Neuronal stem cell (in vitro differentiated cells): ENCODE results near the gene APC2.

Source experiments
- DNase-seq: peaks from one replicate; pipeline ENCODE4 v3.0.0-alpha.2; 2013; ENCODE audit warnings: low spot score
- H2AFZ ChIP-seq: one replicate; pipeline ENCODE4 v1.6.1; 2013; ENCODE audit warnings: mild to moderate bottlenecking, low read length, inconsistent platforms
- H2AK5ac ChIP-seq: 2 replicates; pipeline ENCODE4 v1.6.1; 2013; ENCODE audit warnings: low read depth, mild to moderate bottlenecking, inconsistent platforms, low read length, moderate library complexity, mixed read lengths
- H2BK120ac ChIP-seq: 2 replicates; pipeline ENCODE4 v1.6.1; 2013; ENCODE audit warnings: low read depth, mild to moderate bottlenecking, inconsistent platforms, low read length, moderate library complexity, mixed read lengths
- H2BK12ac ChIP-seq: one replicate; pipeline ENCODE4 v1.6.1; 2013; ENCODE audit warnings: low read length, inconsistent platforms
- H2BK15ac ChIP-seq: 2 replicates; pipeline ENCODE4 v1.6.1; 2013; ENCODE audit warnings: mild to moderate bottlenecking, low read length, inconsistent platforms, mixed read lengths
- H2BK5ac ChIP-seq: one replicate; pipeline ENCODE4 v1.6.1; 2013; ENCODE audit warnings: inconsistent platforms, mild to moderate bottlenecking, low read length, moderate library complexity
- H3K14ac ChIP-seq: one replicate; pipeline ENCODE4 v1.6.1; 2013; ENCODE audit warnings: low read length, inconsistent platforms
- H3K18ac ChIP-seq: 2 replicates; pipeline ENCODE4 v1.6.1; 2013; ENCODE audit warnings: low read length, inconsistent platforms
- H3K23ac ChIP-seq: 2 replicates; pipeline ENCODE4 v1.6.1; 2013; ENCODE audit warnings: low read depth, mild to moderate bottlenecking, mixed read lengths, low read length, inconsistent platforms; ENCODE audit not compliant: poor library complexity
- H3K27ac ChIP-seq: replicated peaks from 3 replicates; pipeline ENCODE4 v1.5.1; 2013; ENCODE audit warnings: low read length, inconsistent platforms
- H3K27me3 ChIP-seq, 3 experiments: 2 replicates each; pipeline ENCODE4 v1.6.1; 2013; ENCODE audit warnings: low read length in 3 of 3, mild to moderate bottlenecking in 2 of 3, inconsistent platforms in 1 of 3, low read depth in 1 of 3, mixed read lengths in 1 of 3, moderate library complexity in 1 of 3; ENCODE audit not compliant: control insufficient read depth in 3 of 3, insufficient read depth in 3 of 3
- H3K36me3 ChIP-seq, 2 donors: replicated peaks in 1 of 2; 2 replicates each; pipeline ENCODE4 v1.6.1; 2013; ENCODE audit warnings: low read length in 2 of 2; ENCODE audit not compliant: control insufficient read depth in 2 of 2, insufficient read depth in 2 of 2
- H3K4ac ChIP-seq: 2 replicates; pipeline ENCODE4 v1.6.1; 2013; ENCODE audit warnings: inconsistent platforms, mild to moderate bottlenecking, low read length, moderate library complexity
- H3K4me1 ChIP-seq, 2 donors: 1 replicate in 1 of 2; 2 replicates in 1 of 2; pipeline ENCODE4 v1.6.1; 2013; ENCODE audit warnings: low read length in 2 of 2, low read depth in 1 of 2; ENCODE audit not compliant: control insufficient read depth in 2 of 2, insufficient read depth in 1 of 2
- H3K4me2 ChIP-seq: one replicate; pipeline ENCODE4 v1.6.1; 2013; ENCODE audit warnings: mild to moderate bottlenecking, low read length, inconsistent platforms; ENCODE audit not compliant: insufficient read depth, poor library complexity, severe bottlenecking
- H3K4me3 ChIP-seq, 2 donors: 2 replicates each; pipeline ENCODE4 v1.5.1; 2013; ENCODE audit warnings: low read length in 2 of 2, mild to moderate bottlenecking in 2 of 2, inconsistent platforms in 1 of 2, moderate library complexity in 1 of 2
- H3K79me1 ChIP-seq: one replicate; pipeline ENCODE4 v1.6.1; 2013; ENCODE audit warnings: low read depth, mild to moderate bottlenecking, inconsistent platforms, low read length, moderate library complexity
- H3K9ac ChIP-seq: one replicate; pipeline ENCODE4 v1.6.1; 2013; ENCODE audit warnings: mild to moderate bottlenecking, low read depth, low read length, inconsistent platforms; ENCODE audit not compliant: poor library complexity
- H3K9me3 ChIP-seq, 2 donors: replicated peaks in 1 of 2; 2 replicates each; pipeline versions ENCODE3 to v1.6.1; 2013; ENCODE audit warnings: low read length in 2 of 2, mild to moderate bottlenecking in 2 of 2, inconsistent platforms in 1 of 2, low read depth in 1 of 2, mixed read lengths in 1 of 2, moderate library complexity in 1 of 2; ENCODE audit not compliant: control insufficient read depth in 2 of 2, insufficient read depth in 1 of 2
- H4K8ac ChIP-seq: one replicate; pipeline ENCODE4 v1.6.1; 2013; ENCODE audit warnings: low read depth, mild to moderate bottlenecking, inconsistent platforms, low read length, moderate library complexity
- H4K91ac ChIP-seq: one replicate; pipeline ENCODE4 v1.6.1; 2013; ENCODE audit warnings: low read length, low read depth, mild to moderate bottlenecking, inconsistent platforms; ENCODE audit not compliant: poor library complexity
- WGBS, 2 donors: extraction: QIAGEN DNeasy Blood & Tissue Kit; methylation state at CpG; one replicate each; pipeline ENCODE4 v1.1.7; 2013; ENCODE audit warnings: missing lambda C conversion rate in 2 of 2, mixed read lengths in 1 of 2; ENCODE audit not compliant: insufficient read length in 2 of 2, insufficient replicate concordance in 1 of 2; ENCODE audit errors: extremely low coverage in 2 of 2; 5-methylcytosine and 5-hydroxymethylcytosine counted together

The APC2 gene

GRCh38 chr19:1472231-1473084 lies 22.5 kb downstream of the APC2 start:
- peak overlapping the region; percentile 54 for H2BK120ac ChIP-seq
- H2AFZ ChIP-seq = no peak overlapping the region
- H3K23ac ChIP-seq = peak overlapping the region; percentile 94
- no peak overlapping the region for H3K27ac ChIP-seq
- no peak overlapping the region for H3K4ac ChIP-seq
- no CpG with 5 or more reads among the region's 44 CpGs for WGBS, 2 donors
- H3K9ac ChIP-seq = peak overlapping the region; percentile 79
- no peak overlapping the region for H4K8ac ChIP-seq
- H3K79me1 ChIP-seq = peaks cover 25% of the 10 kb centered on the region
- H2BK12ac ChIP-seq = no peak overlapping the region
- peaks cover 7 to 21% of the 10 kb centered on the region in 2 donors for H3K4me1 ChIP-seq
- H3K14ac ChIP-seq = peak overlapping the region; percentile 96
- H3K18ac ChIP-seq = peak overlapping the region; percentile 78
- DNase-seq = no peak
- H3K4me2 ChIP-seq = no peak overlapping the region
- peak overlapping the region; percentile 21 for H2BK5ac ChIP-seq
- peak overlapping the region; percentile 62 for H2BK15ac ChIP-seq
- peaks cover 0 to 4% of the 10 kb centered on the region in 2 donors for H3K9me3 ChIP-seq
- H4K91ac ChIP-seq = no peak overlapping the region
- peaks cover 0 to 43% (median 25%) of the 10 kb centered on the region in 3 experiments for H3K27me3 ChIP-seq
- H3K36me3 ChIP-seq = peaks cover 2 to 47% of the 10 kb centered on the region in 2 donors
- no peak overlapping the region for H3K4me3 ChIP-seq
- peak overlapping the region; percentile 65 for H2AK5ac ChIP-seq

- no peak overlapping the region for H2BK12ac ChIP-seq
- H2BK5ac ChIP-seq = no peak overlapping the region
- no peak overlapping the region for H2AFZ ChIP-seq
- no peak overlapping the region for H3K27ac ChIP-seq
- H2BK15ac ChIP-seq = peak overlapping the region; percentile 56
- peak overlapping the region; percentile 18 for H3K18ac ChIP-seq
- H3K4ac ChIP-seq = no peak overlapping the region
- peak overlapping the region; percentile 96 for H3K14ac ChIP-seq
- H2AK5ac ChIP-seq = peak overlapping the region; percentile 34
- WGBS, 2 donors = no CpG with 5 or more reads among the region's 20 CpGs
- H3K79me1 ChIP-seq = peaks cover 22% of the 10 kb centered on the region
- H4K91ac ChIP-seq = no peak overlapping the region
- H3K4me3 ChIP-seq = no peak overlapping the region
- H3K36me3 ChIP-seq = peaks cover 2 to 41% of the 10 kb centered on the region in 2 donors
- no peak overlapping the region for H2BK120ac ChIP-seq
- H3K4me2 ChIP-seq = no peak overlapping the region
- no peak overlapping the region for H4K8ac ChIP-seq
- H3K4me1 ChIP-seq = peaks cover 7 to 21% of the 10 kb centered on the region in 2 donors
- DNase-seq = no peak
- H3K9me3 ChIP-seq = peaks cover 0 to 3% of the 10 kb centered on the region in 2 donors
- H3K27me3 ChIP-seq = peaks cover 0 to 35% (median 17%) of the 10 kb centered on the region in 3 experiments
- H3K9ac ChIP-seq = peak overlapping the region; percentile 30
- H3K23ac ChIP-seq = peak overlapping the region; percentile 83
Observed at GRCh38 chr19:1473085-1473851, 23.3 kb downstream of the APC2 start.

DNA sequence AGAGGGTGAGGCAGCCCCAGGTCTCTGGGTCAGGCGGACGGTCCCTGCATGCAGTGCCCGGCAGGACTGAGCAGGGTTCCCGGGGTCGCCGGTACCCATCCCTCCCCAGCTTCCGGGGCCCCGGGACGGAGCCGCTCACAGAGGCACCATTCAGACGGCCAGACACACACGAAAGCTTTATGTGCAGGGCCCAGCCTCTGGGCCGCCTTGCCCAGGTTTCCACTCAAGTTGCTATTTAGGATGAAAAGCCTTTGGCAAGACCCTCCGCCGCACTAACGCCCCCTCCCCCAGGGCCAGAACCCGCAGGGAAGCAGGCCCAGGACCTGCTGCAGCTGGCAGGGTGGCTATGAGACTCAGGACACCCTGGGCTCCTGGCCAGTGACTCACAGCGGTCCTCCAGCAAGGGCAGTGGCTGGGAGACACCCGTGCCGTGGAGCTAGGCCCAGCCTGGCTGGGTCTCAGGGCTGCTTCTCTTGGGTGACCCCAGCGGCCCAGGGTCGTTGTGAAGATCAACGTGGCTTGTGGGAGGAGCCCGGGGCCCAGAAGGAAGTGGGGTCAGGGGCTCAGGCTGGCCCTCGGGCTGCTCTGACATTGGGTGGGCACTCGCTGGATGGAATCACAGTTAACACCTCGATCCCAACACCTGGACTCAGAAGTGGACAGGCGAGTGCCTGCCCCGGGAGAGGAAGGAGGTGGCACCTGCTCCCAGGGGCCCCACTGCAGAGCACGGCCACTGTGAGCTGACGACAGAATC lies 24.3 kb downstream of the APC2 start:
- Histone ChIP-seq H3K27ac (no peak overlapping the region), H3K27me3 (peaks cover 0 to 26% (median 8%) of the 10 kb centered on the region in 3 experiments), H3K9ac (no peak overlapping the region), H2AK5ac (no peak overlapping the region), H2AFZ (no peak overlapping the region), H2BK15ac (no peak overlapping the region), H3K9me3 (no peaks in the 10 kb centered on the region), H3K79me1 (peaks cover 26% of the 10 kb centered on the region), H3K4me2 (no peak overlapping the region), H3K18ac (no peak overlapping the region), H2BK12ac (no peak overlapping the region), H3K4ac (no peak overlapping the region), H2BK5ac (no peak overlapping the region), H3K4me1 (peaks cover 10 to 21% of the 10 kb centered on the region in 2 donors), H4K91ac (no peak overlapping the region), H3K14ac (no peak overlapping the region), H3K23ac (no peak overlapping the region), H4K8ac (no peak overlapping the region), H3K36me3 (peaks cover 2 to 38% of the 10 kb centered on the region in 2 donors), H2BK120ac (no peak overlapping the region), H3K4me3 (peak overlapping the region in 1 of 2 donors; percentile 37)
- DNase-seq = no peak
- no CpG with 5 or more reads among the region's 31 CpGs for WGBS, 2 donors
